K562 (cell line): ENCODE data around the gene DNAJB6. TPM values are rescaled to one million over a fixed set of nuclear protein-coding genes. Genes with fewer than 3 reads are reported as not detected.

ENCODE experiments used
- BRD9 ChIP-seq: fragments of 450-650 bp; IDR thresholded peaks from 2 replicates; pipeline ENCODE4 v1.6.1; 2018; ENCODE audit warnings: low read depth; ENCODE audit not compliant: partially characterized antibody
- C11orf30 ChIP-seq: fragments of 450-650 bp; IDR thresholded peaks from 2 replicates; pipeline ENCODE4 v1.6.1; 2016; ENCODE audit warnings: low read depth, mild to moderate bottlenecking
- CBFA2T2 ChIP-seq: fragments of 450-650 bp; conservative IDR thresholded peaks from 2 replicates; pipeline ENCODE4 v1.6.1; 2017; ENCODE audit warnings: mild to moderate bottlenecking
- DMBX1 ChIP-seq: fragments of 250-450 bp; sonication (Bioruptor Pico); IDR thresholded peaks from 2 replicates; pipeline ENCODE4 v1.8.0; 2022; ENCODE audit warnings: inconsistent platforms, mild to moderate bottlenecking, moderate library complexity, borderline replicate concordance
- HDAC1 ChIP-seq, 2 experiments: fragments of 450-650 bp; IDR thresholded peaks; 2 replicates each; pipeline ENCODE4 v1.6.1; 2016 to 2017; ENCODE audit warnings: inconsistent platforms in 1 of 2, mild to moderate bottlenecking in 1 of 2, moderate library complexity in 1 of 2
- MEIS2 ChIP-seq: fragments of 450-650 bp; IDR thresholded peaks from 2 replicates; pipeline ENCODE4 v1.6.1; 2014; ENCODE audit warnings: mild to moderate bottlenecking; ENCODE audit not compliant: partially characterized antibody
- NR2C2 ChIP-seq, 2 experiments: fragments of 200-800 bp in 1 of 2; sonication (Bioruptor generic) in 1 of 2; sonication (generic) in 1 of 2; formaldehyde crosslinking in 1 of 2; IDR thresholded peaks; 2 replicates each; pipeline versions ENCODE4 v1.6.1 to v1.8.0; 2016 to 2022; ENCODE audit warnings: mild to moderate bottlenecking in 1 of 2, missing compliant biosample characterization in 1 of 2, missing genetic modification characterization in 1 of 2, missing genetic modification reagents in 1 of 2
- PRMT5 ChIP-seq: sonication (generic); formaldehyde crosslinking; IDR thresholded peaks from 2 replicates; pipeline ENCODE4 v1.5.0; 2020; ENCODE audit warnings: missing genetic modification reagents
- PYGO2 ChIP-seq: fragments of 450-650 bp; IDR thresholded peaks from 2 replicates; pipeline ENCODE4 v1.6.1; 2016; ENCODE audit warnings: mild to moderate bottlenecking, missing genetic modification characterization, moderate library complexity, missing compliant biosample characterization
- RUNX1 ChIP-seq: sonication (generic); IDR thresholded peaks from 2 replicates; pipeline ENCODE4 v1.6.1; 2016; ENCODE audit warnings: antibody characterized with exemption, low read depth
- SMC3 ChIP-seq: conservative IDR thresholded peaks from 2 replicates; pipeline ENCODE4 v1.6.1; 2011; ENCODE audit warnings: low read depth, low read length, improper control_type of control experiment; ENCODE audit not compliant: insufficient read depth
- SRSF1 ChIP-seq: fragments of 200-400 bp; formaldehyde crosslinking; IDR thresholded peaks from 2 replicates; pipeline ENCODE4 v1.6.1; 2017; ENCODE audit warnings: mild to moderate bottlenecking, low read depth, low read length, moderate library complexity
- TRIM24 ChIP-seq, 2 experiments: fragments of 450-650 bp; IDR thresholded peaks; 2 replicates each; pipeline ENCODE4 v1.6.1; 2016
- ZBTB17 ChIP-seq: fragments of 450-650 bp; formaldehyde crosslinking; IDR thresholded peaks from 2 replicates; pipeline ENCODE4 v1.4.0; 2020; ENCODE audit warnings: mild to moderate bottlenecking
- ZKSCAN1 ChIP-seq: fragments of 150-350 bp; IDR thresholded peaks from 2 replicates; pipeline ENCODE4 v1.6.1; 2016; ENCODE audit warnings: low read depth, low read length
- ZNF76 ChIP-seq: fragments of 250-450 bp; sonication (Bioruptor Pico); IDR thresholded peaks from 2 replicates; pipeline ENCODE4 v1.4.0; 2020; ENCODE audit warnings: mild to moderate bottlenecking, moderate library complexity, borderline replicate concordance
- polyA plus RNA-seq, 8 experiments: library from polyadenylated mRNA; depleted of rRNA in 4 of 8; stranded (reverse) in 5 of 8; unstranded in 3 of 8; fragments of >200 nt; fragmentation: Nextera tagmentation in 2 of 8; fragmentation: Illumina TruSeq in 1 of 8; extraction: Ambion mirVana in 2 of 8; extraction: Trizol in 1 of 8; gene quantifications; 2 replicates each; pipeline versions ENCODE4 v1.2.1 to v1.2.3, GENCODE V29; 2011 to 2014; ENCODE audit warnings: inconsistent platforms in 1 of 8, missing spikeins in 1 of 8
- total RNA-seq, 7 experiments: library from RNA; depleted of rRNA in 6 of 7; stranded (reverse); fragments of >200 nt in 6 of 7; fragmentation: Illumina TruSeq in 2 of 7; extraction: Trizol in 2 of 7; gene quantifications; 2 replicates each; pipeline versions ENCODE4 v1.2.1 to v1.2.3, GENCODE V29; 2011 to 2021; ENCODE audit warnings: low replicate concordance in 1 of 7
- TF ChIP-seq, protein P1 (sequence below): fragments of 450-650 bp; IDR thresholded peaks from 2 replicates; pipeline ENCODE4 v1.6.1; 2017; ENCODE audit warnings: antibody characterized with exemption, mild to moderate bottlenecking
- TF ChIP-seq, protein P2 (sequence below): fragments of 250-450 bp; sonication (Bioruptor Pico); IDR thresholded peaks from 2 replicates; pipeline ENCODE4 v1.4.0; 2020
- TF ChIP-seq, protein P3 (sequence below): fragments of 250-450 bp; sonication (Bioruptor Pico); IDR thresholded peaks from 2 replicates; pipeline ENCODE4 v1.5.0; 2021

Gene DNAJB6
- total and polyA plus RNA-seq, 9 of the 15 experiments (the other 6 are each of a cell fraction or from before 2014, with no cell fraction given) = 84.5 to 158 (median 135) TPM

DNA sequence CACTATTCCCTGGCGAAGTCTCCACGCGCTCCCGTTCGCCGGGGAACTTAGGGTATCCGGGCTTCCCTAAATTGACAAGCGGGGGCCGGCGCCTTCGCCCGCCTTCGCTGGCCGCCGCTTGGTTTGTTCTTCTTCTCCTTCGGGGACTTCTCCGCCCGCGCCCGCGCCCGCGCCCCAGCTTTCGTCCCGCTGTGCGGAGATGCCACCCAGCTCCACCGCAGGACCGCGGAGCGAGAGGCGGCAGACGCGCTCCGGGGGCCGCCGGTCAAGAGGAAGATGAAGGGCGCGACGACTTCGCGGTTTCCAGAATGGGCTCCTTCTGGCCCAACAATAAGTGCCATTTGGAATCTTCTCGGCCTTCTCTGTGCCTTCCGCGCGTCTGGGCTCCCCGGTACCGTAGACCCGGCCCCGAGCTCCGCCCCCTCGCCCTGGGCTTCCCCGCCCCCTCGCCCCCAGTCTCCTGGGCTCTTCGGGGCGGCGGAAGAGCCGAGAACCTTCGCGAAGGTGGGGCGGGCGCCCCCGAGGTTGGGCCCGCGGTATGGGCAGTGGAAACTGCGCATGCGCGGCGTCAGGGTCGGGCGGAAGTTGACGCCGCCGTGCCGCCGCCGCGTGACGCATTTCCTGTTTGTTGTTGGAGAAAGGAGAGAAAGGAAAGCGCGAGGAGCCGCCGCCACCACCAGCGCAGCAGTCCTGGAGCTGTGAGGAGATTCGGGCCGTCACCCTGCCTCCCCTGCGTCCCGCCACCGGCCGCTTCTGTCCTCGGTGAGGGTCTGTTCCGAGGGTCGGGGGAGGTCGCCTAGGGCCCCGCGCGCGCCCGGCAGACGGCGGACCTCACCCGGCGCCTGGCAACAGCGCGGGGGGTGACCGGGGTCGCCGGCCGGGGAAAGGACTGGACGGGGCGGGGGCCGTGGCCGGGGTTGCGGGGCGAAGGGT lies at the start of gene DNAJB6 (continued):
- TF ChIP-seq, protein P1, sequence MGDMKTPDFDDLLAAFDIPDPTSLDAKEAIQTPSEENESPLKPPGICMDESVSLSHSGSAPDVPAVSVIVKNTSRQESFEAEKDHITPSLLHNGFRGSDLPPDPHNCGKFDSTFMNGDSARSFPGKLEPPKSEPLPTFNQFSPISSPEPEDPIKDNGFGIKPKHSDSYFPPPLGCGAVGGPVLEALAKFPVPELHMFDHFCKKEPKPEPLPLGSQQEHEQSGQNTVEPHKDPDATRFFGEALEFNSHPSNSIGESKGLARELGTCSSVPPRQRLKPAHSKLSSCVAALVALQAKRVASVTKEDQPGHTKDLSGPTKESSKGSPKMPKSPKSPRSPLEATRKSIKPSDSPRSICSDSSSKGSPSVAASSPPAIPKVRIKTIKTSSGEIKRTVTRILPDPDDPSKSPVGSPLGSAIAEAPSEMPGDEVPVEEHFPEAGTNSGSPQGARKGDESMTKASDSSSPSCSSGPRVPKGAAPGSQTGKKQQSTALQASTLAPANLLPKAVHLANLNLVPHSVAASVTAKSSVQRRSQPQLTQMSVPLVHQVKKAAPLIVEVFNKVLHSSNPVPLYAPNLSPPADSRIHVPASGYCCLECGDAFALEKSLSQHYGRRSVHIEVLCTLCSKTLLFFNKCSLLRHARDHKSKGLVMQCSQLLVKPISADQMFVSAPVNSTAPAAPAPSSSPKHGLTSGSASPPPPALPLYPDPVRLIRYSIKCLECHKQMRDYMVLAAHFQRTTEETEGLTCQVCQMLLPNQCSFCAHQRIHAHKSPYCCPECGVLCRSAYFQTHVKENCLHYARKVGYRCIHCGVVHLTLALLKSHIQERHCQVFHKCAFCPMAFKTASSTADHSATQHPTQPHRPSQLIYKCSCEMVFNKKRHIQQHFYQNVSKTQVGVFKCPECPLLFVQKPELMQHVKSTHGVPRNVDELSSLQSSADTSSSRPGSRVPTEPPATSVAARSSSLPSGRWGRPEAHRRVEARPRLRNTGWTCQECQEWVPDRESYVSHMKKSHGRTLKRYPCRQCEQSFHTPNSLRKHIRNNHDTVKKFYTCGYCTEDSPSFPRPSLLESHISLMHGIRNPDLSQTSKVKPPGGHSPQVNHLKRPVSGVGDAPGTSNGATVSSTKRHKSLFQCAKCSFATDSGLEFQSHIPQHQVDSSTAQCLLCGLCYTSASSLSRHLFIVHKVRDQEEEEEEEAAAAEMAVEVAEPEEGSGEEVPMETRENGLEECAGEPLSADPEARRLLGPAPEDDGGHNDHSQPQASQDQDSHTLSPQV = peak; percentile 59; the same call in 1 of the 2 replicates
- TF ChIP-seq PRMT5 (CRISPR knock-in tag) = no peak
- no peak for TF ChIP-seq CBFA2T2
- TF ChIP-seq ZKSCAN1 = 0 out of 2 replicates have a peak, but pooled peaks have one; percentile 46
- TF ChIP-seq SMC3 = no peak
- TF ChIP-seq, protein P2, sequence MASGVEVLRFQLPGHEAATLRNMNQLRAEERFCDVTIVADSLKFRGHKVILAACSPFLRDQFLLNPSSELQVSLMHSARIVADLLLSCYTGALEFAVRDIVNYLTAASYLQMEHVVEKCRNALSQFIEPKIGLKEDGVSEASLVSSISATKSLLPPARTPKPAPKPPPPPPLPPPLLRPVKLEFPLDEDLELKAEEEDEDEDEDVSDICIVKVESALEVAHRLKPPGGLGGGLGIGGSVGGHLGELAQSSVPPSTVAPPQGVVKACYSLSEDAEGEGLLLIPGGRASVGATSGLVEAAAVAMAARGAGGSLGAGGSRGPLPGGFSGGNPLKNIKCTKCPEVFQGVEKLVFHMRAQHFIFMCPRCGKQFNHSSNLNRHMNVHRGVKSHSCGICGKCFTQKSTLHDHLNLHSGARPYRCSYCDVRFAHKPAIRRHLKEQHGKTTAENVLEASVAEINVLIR (CRISPR knock-in tag) = peak; percentile 89
- peak in 1 of 2 experiments; percentile 87; a peak in 2 of 4 replicates for TF ChIP-seq HDAC1 (IDR thresholded peaks at IDR 0.05)
- TF ChIP-seq PYGO2 (tag) = no peak
- peak; percentile 58; the same call in 1 of the 2 replicates for TF ChIP-seq ZBTB17 (CRISPR knock-in tag)
- TF ChIP-seq NR2C2 (CRISPR knock-in tag; IDR thresholded peaks at IDR 0.05) = no peak
- TF ChIP-seq NR2C2 (tag; IDR thresholded peaks at IDR 0.05) = peak; percentile 84
- no peak for TF ChIP-seq BRD9
- TF ChIP-seq ZNF76 (CRISPR knock-in tag) = 0 out of 2 replicates have a peak, but pooled peaks have one; percentile 31
- TF ChIP-seq DMBX1 (CRISPR knock-in tag) = no peak
- peak; percentile 88 for TF ChIP-seq MEIS2
- TF ChIP-seq RUNX1 = no peak
- TF ChIP-seq SRSF1 = no peak
- TF ChIP-seq TRIM24 (IDR thresholded peaks at IDR 0.05) = no peak
- TF ChIP-seq C11orf30 = peak; percentile 84
- TF ChIP-seq, protein P3, sequence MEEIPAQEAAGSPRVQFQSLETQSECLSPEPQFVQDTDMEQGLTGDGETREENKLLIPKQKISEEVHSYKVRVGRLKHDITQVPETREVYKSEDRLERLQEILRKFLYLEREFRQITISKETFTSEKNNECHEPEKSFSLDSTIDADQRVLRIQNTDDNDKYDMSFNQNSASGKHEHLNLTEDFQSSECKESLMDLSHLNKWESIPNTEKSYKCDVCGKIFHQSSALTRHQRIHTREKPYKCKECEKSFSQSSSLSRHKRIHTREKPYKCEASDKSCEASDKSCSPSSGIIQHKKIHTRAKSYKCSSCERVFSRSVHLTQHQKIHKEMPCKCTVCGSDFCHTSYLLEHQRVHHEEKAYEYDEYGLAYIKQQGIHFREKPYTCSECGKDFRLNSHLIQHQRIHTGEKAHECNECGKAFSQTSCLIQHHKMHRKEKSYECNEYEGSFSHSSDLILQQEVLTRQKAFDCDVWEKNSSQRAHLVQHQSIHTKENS (CRISPR knock-in tag) = no peak
